Amygdala (tissue), 56 donors: ENCODE data around the gene CPNE5.
"Not testable (repeated sequence)": the region's sequence is repeated elsewhere in the genome, so short reads cannot be mapped to it uniquely, and the experiment has no call there.

Experiments used
- DNase-seq, 56 donors: peaks; one replicate each; lab custom pipeline; 2025; lab: John Stamatoyannopoulos, UW

Gene CPNE5

GRCh38 chr6:36818756-36819155 is 20.5 kb downstream of the CPNE5 start:
- DNase-seq, result no peak

- no peak for DNase-seq
Measured at GRCh38 chr6:36817847-36818246, 21.4 kb downstream of the CPNE5 start.

- no peak for DNase-seq
Measured at GRCh38 chr6:36817176-36817817, 21.9 kb downstream of the CPNE5 start.

GRCh38 chr6:36815962-36816735 is 23.1 kb downstream of the CPNE5 start:
- no peak for DNase-seq

GRCh38 chr6:36814249-36814648 is 25.0 kb downstream of the CPNE5 start:
- no peak for DNase-seq

GRCh38 chr6:36813526-36813925 is 25.7 kb downstream of the CPNE5 start:
- no peak for DNase-seq

- DNase-seq, result not testable (repeated sequence)
Measured at GRCh38 chr6:36813047-36813446, 26.2 kb downstream of the CPNE5 start.

GRCh38 chr6:36809941-36810803 is 29.1 kb downstream of the CPNE5 start:
- DNase-seq, result no peak

- DNase-seq, result no peak
Measured at GRCh38 chr6:36809156-36809555, 30.1 kb downstream of the CPNE5 start.

- no peak for DNase-seq
Measured at GRCh38 chr6:36808634-36809033, 30.6 kb downstream of the CPNE5 start.

- no peak for DNase-seq
Measured at GRCh38 chr6:36807750-36808149, 31.5 kb downstream of the CPNE5 start.

- no peak for DNase-seq
Measured at GRCh38 chr6:36807143-36807542, 32.1 kb downstream of the CPNE5 start.

- no peak for DNase-seq
Measured at GRCh38 chr6:36805917-36806316, 33.3 kb downstream of the CPNE5 start.

GRCh38 chr6:36805096-36805797 is 34.0 kb downstream of the CPNE5 start:
- DNase-seq, result no peak

GRCh38 chr6:36804563-36804962 is 34.7 kb downstream of the CPNE5 start:
- DNase-seq, result no peak

- DNase-seq, result no peak
Measured at GRCh38 chr6:36803908-36804307, 35.3 kb downstream of the CPNE5 start.

GRCh38 chr6:36803482-36803881 is 35.8 kb downstream of the CPNE5 start:
- DNase-seq, result no peak

GRCh38 chr6:36800223-36801076 is 38.8 kb downstream of the CPNE5 start:
- DNase-seq, result no peak

GRCh38 chr6:36798852-36799251 is 40.4 kb downstream of the CPNE5 start:
- DNase-seq, result no peak

GRCh38 chr6:36797653-36798052 is 41.6 kb downstream of the CPNE5 start:
- DNase-seq, result no peak
